Ecto neural progenitor cell (in vitro differentiated cells): ENCODE measurements around the gene INSR.

Experiments
- DNase-seq: peaks from one replicate; pipeline ENCODE4 v3.0.0-alpha.2; 2018; ENCODE audit warnings: low spot score

Gene INSR

DNA sequence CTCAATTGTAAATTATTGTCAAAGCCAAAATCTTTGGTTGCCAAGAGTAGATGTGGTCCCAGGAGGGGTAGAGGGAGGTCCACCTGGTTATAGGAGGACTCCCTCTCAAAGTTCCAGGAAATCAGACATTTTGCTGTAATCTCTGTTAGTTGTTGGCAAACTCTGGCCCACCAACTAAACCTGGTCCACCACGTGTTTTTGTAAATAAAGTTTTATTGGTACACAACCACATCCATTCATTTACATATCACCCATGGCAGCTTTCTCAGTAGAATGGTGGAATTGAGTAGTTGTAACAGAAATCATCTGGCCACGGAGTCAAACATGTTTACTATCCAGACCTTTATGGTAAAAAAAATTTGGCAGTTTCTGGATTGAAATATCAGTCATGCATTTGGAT is 154.1 kb downstream of the INSR start:
- DNase-seq, result no peak

DNA sequence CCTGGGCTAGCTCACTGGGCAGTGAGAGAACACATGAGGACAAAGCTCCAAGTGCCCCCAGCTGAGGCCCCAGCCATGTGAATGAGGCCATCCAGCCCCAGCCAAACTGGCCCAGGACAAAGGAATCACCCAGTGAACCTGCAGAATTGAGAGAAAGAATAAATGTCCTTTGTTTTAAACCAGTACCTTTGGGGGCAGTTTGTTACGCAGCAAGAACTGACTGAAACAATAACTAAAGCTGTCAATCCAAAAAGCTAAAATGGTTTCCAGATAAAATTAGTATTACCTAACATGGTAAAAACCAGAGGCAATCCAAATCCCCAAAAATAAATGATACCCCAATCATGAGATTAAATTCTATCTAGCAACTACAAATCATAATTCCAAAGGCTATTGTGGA is 155.1 kb downstream of the INSR start:
- DNase-seq, result no peak

DNA sequence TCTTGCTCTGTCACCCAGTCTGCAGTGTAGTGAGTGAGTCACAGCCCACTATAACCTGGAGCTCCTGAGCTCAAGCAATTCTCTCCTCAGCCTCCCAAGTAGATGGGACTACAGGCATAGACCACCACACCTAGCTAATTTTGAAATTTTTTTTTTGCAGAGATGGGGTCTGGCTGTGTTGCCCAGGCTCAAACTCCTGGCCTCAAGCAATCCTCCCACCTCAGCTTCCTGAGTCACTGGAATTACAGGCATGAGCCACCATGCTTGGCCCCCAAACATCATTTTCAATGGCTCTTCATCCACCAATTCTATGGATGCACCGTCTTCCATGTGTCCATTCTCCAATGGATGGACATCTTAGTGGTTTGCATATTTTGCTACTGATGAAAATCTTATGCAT is 155.8 kb downstream of the INSR start:
- DNase-seq, result no peak

DNA sequence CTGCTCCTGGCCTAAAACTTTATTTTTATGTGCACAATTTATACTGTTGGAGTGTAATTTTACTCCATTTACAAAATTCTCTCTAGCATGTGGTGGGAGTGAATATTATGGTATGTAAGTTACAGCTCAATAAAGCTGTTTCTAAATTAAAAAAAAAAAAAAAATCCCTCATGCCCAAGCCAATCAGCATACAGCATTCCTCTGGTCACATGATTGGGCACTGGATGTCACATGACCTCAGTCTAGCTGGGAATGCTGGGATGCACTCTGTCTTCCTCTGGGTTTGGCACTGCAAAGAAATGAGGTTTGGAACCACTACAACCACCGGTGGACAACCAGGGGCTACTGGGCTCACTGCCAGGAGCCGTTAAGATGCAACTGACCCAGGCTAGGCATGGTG is 157.1 kb downstream of the INSR start:
- DNase-seq, result no peak

DNA sequence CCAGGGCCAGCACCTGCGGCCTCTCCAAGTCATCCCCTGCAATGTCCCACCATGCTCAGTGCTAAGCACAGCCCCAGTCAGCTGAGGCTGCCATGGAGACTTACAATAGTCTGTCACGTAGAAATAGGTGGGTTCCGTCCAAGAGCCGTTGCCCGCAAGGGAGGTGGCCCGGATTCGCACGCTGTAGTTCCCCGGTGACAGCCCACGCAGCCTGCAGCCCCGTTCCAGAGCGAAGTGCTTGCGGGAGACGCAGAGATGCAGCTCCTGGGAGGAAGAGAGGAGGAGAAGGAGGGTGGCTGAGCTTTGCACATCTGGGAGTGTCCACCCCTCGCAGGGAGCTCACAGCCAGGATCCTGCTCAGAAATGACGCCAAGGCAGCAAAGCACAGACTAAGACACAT is 162.2 kb downstream of the INSR start:
- DNase-seq, result no peak

DNA sequence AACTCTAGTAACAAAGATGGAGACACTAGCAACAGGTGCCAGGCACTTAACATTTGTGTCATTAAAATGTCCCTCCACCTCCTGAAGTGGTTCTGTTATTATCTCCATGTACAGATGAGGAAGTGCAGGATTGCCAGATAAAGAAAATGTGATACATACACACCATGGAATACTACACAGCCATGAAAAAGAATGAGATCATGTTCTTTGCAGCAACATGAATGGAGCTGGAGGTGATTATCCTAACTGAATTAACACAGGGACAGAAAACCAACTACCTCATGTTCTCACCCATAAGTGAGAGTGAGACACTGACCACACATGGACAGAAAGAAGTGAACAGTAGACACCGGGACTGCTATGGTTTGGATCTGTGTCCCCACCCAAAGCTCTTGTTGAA is 164.2 kb downstream of the INSR start:
- DNase-seq, result no peak

DNA sequence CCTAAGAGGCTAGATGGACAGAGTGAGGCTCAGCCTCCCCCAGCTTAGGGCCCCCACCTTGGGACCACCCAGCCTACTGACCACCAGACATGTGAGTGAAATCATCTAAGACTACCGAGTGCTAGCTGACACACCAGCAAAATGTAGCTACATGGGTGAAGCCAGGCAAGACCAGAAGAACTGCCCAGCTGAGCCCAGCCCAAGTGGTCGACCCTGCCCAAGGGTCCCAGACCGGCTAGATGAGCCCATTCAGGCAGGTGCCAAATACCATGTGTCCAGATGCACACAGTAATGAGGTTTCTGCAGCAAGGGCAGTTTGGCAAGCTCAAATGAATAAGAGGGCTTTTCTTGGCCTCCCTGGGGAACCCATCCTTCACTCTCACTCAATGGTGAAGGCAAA is 168.1 kb downstream of the INSR start:
- DNase-seq, result no peak

DNA sequence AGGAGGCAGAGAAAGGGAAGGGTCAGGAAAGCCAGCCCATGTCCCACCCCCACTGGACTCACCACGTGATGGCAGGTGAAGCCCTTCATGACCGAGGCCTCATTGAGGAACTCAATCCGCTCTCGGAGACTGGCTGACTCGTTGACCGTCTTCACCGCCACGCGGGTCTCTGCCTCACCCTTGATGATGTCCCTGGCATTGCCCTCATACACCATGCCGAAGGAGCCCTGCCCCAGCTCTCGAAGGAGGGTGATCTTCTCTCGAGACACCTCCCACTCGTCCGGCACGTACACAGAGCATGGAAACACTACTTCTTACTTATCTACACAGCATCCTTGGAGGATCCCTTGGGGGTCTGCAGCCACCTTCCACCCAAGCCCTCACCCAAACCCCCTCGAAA is 169.0 kb downstream of the INSR start:
- no peak for DNase-seq

DNA sequence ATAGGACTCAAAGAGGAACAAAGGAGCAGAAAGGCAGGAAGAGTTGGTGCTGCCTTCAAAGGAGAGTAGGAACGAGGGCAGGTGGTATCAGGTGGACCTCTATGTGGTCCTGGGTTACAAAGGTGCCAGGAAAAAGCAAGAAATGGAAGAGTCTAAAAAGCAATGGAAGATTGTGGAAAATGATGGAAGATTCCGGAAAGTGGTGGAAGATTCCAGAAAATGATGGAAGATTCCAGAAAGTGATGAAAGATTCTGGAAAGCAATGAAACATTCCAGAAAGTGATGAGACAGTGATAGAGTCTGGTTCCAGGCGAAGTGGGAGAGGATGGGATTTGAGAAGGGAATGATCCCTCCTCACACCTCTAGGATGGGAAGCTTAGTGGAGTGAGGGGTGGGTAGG is 169.4 kb downstream of the INSR start:
- DNase-seq, result no peak

DNA sequence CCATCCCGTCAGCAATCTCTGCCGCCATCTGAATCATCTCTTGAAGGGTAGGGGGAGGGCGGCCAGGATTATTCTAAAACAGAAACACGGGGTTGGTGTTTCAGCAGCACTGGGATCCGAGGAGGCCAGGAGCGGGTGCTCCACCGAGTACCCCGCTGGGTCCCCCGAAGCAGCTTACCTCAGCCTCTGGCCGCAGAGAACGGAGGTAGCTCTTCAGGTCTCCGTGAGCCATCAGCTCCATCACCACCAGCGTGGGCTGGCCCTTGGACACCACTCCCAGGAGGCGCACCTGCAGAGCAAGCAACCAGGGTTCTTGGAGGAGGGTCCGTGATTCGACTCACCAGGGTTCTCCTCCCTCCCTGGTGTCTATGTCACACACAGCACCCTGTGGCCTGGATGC is 171.5 kb downstream of the INSR start:
- DNase-seq, result no peak

DNA sequence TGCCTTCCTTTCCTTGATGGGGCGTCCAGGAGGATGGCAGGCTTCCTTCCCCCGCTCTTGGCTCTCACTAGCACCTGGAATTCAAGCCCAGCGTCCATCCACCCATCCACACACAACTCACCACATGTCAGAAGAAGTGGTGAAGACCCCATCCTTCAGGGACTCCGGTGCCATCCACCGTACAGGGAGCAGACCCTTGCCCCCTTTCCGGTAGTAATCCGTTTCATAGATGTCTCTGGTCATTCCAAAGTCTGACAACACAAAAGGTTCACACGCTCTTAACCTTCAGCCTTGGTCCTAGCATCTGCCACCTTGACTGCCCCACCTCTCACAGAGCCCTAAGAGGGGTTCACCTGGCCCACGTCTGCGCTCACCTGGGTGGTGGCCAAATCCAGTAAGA is 173.7 kb downstream of the INSR start:
- DNase-seq, result no peak

DNA sequence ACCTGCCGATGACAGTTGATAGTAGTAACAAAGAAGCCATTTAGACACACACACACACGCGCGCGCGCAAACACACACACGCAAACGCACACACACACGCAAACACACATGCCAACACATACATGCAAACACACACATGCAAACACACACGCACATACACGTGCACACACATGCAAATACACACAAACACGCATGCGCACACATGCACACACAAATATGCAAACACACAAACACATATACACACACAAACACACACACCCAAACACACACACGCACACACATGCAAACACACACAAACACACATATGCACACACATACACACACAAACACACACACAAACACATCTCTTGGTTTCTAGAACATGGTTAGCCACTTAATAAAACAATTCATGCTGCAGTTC is 174.6 kb downstream of the INSR start:
- DNase-seq, result no peak

DNA sequence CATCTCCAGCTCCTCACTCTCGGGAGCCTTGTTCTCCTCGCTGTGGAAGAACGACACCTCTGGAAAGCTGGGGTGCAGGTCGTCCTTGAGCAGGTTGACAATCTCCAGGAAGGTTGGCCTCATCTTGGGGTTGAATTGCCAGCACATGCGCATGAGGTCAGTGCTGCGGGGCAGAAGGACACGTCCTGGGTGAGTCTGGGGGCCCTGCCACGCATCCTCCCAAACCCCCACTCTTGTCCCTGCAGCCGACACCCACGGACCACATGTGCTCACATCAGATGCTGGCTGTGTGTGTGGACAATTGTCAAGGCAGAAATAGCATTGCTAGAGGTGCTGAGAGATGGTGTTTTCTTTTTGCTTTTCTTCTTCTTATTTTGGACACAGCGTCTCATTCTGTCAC is 177.0 kb downstream of the INSR start:
- DNase-seq, result no peak

DNA sequence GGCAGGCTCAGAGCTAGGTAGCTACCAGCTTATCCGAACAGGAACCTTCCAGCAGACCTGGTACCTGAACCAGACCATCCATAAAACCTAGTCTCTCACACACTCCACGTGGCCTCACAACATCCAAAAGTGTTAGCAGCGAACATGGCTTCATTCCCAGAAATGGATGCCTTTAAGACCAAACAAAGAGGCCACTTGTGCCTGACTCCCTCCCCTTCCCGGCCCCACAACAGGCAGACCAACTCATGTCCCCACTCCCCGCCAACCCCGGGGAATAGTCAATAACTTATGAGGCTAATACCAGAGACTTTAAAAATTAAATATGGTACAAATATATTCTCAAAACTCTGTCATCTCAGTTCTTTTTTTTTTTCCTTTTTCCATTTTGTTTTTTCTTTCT is 178.5 kb downstream of the INSR start:
- DNase-seq, result no peak

DNA sequence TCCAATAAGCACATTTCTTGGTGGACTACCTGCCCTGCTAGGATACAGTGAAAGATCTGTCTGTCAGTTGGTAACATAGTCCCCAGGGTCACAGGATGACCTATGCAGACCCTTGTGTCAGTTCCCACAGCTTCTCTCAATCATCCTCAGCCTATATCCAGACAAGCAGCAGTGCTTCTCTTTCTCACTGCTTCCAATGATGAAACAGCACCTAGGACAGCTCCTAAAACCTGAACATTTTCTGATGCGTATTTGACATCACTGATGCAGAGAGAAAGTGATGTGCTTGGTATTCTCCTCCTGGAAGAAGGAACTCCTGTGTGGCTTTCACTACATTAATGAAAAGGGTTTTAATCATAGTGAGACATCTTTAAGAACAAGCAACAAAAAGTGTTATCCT is 181.0 kb downstream of the INSR start:
- DNase-seq, result no peak

DNA sequence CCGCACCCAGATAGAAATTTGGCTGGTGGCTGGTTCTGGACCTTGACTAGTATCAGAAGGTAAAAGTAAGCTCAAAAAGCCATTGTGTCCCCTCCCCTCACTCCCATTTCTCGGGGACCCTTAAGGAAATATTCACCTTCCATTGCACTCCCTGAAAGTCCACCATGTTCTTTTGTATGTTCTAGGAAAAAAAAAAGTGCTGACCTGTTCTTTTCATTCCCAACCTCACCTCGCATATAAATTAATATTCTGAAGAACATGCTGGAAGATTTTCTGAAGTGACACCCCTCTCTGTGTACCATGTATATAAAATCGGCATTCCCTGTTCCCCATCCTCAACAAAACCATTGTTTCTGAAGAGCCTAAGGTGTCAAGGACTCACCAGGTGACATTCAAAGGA is 181.5 kb downstream of the INSR start:
- DNase-seq, result no peak

DNA sequence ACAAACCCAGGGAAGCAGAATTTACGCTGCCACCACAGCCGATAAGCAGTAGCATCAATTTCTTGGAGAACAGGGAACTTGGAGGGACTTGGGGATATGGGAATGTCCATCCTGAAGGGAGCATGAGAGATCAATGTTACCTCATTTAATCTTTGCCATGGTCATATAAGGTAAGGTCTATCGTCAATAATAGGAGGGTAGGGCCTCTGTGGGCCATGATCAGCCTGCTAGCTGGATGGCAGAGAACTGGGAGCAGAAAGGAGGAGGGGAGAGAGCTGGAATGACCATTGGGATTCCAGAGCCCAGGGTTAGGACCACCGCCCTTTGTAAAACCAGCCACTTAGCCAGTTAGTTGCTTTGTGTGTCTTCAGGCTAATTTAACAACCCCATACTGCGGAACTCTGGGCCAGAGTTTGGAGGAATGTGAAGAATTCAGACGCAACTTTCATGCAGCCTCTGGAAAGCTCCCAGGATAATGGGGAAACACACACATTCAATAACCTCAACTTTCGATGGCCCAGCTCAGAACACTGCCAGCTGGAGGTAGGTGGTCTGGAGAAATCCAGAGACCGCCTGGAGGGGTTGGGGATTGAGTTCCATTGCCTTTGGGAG is 184.4 kb downstream of the INSR start:
- no peak for DNase-seq

DNA sequence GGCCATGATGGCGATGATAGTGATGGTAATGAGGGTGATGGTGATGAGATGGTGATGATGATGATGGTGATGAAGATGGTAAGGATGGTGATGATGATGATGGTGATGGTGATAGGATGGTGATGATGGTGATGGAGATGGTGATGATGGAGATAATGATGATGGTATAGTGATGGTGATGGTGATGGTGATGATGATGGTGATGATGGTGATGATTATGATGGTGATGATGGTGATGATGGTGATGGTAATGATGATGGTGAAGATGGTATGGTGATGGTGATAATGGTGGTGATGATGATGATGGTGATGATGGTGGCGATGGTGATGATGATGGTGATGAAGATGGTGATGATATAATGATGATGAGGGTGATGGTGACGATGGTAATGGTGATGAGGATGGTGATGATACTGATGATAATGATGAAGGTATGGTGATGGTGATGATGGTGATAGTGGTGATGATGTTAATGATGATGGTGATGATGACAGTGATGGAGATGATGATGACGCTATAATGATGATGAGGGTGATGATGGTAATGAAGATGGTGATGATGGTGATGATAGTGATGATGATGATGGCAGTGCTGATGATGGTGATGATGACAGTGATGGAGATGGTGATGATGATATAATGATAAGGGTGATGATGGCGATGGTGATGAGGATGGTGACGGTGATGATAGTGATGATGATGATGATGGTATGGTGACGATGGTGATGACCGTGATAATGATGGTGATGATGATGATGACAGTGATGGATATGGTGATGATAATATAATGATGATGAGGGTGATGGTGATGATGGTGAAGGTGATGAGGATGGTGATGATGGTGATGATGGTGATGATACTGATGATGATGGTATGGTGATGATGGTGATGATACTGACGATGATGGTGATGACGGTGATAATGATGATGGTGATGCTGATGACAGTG is 187.2 kb downstream of the INSR start:
- DNase-seq, result no peak

DNA sequence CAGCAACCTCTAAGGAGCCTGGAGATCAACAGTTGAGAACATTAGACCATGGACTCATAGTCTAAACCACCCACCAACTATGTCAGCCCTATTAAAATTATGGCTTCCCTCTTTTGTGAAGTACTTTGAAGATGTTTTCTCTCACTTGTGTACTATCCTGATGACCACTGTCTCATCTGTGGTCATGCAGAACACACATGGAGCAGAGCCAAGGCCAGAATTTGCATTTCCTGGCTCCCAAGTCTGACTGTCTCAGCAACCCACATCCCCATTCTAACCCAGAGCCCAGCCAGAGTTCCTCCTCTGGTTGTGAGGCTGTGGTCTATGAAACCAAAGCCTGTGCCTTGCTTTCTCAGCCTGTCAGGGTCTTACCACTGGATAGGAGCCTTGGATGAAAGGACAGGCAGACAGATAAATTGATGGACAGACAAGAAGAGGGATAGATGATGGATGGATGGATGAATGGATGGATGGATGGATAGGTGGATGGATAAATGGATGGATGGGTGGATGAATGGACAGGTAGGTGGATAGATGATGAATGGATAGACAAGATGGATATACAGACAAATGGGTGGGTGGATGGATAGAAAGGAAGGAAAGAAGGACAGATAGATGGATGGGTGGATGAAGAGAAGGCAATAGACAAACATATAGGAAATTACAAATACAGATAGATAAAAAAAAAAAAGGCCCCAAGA is 189.3 kb downstream of the INSR start:
- no peak for DNase-seq

DNA sequence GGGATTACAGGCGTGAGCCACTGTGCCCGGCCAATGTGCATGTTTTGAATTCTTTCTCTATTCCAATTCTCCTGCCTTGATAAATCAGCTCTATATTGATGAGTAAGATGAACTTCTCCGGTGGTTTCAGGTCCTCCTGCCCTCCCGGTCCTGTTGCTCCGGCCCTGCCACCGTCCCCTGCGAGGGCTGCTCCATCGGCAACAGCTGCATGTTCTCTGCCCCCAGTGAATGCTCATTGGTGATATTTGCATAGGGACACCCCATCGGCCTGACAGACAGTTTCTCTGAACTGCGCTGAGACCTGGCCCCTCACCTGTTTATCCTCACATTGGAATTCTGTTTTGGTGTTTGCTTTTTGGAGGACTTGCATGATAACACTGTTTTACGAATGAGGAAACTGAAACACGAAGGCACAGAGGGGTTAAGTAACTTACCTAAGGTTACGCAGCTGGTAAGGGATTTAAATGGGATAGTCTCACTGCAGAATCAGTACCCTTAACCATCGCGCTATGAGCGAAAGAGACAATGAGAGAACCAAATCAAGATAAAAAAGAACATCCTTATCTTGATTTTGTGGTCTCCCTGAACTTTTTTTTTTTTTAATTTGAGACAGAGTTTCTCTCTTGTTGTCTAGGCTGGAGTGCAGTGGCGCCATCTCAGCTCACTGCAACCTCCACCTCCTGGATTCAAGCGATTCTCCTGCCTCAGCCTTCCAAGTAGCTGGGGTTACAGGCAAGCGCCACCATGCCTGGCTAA is 192.5 kb downstream of the INSR start:
- DNase-seq, result no peak

DNA sequence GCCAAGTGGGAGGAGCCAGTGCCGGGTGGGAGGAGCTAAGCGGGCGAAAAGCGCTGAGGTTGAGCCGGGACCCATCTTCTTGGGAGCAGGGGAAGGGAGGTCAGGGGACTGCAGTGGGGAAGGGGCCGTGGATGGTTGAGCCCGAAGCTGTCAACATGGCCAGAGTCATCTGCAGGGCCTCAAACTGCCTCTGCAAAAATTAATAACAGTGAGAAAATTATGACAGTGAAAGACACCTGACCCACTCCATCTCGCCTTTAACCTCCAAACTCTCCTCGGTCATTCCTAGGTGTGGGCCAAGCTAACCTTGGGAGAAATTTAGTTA is 194.7 kb downstream of the INSR start:
- DNase-seq, result no peak
